Astrocyte (in vitro differentiated cells and primary cell): ENCODE results near the gene AQP5.
"Not testable (repeated sequence)": the region's sequence is repeated elsewhere in the genome, so short reads cannot be mapped to it uniquely, and the experiment has no call there.

Source experiments
- CTCF ChIP-seq: IDR thresholded peaks from 2 replicates; pipeline ENCODE4 v1.5.1; 2011; ENCODE audit warnings: low read depth, mild to moderate bottlenecking, inconsistent platforms, low read length, moderate library complexity; ENCODE audit not compliant: insufficient read depth
- EZH2 ChIP-seq: IDR thresholded peaks from 2 replicates; pipeline ENCODE4 v1.6.1; 2012; ENCODE audit warnings: mild to moderate bottlenecking, low read length, inconsistent platforms; ENCODE audit not compliant: insufficient read depth

- not testable (repeated sequence) for TF ChIP-seq CTCF, EZH2
Measured at GRCh38 chr12:49989400-49989799, 27.7 kb downstream of the AQP5 start.
